HG02588 (cell line): ENCODE results near the gene C6orf52.
"Not testable (repeated sequence)": the region's sequence is repeated elsewhere in the genome, so short reads cannot be mapped to it uniquely, and the experiment has no call there.

ENCODE experiments used
- ATAC-seq: cut with Tn5 transposase; IDR thresholded peaks from one replicate; pipeline ENCODE4 v1.9.1; 2021; ENCODE audit warnings: mild to moderate bottlenecking, moderate library complexity; ENCODE audit not compliant: unreplicated experiment

Gene C6orf52

DNA sequence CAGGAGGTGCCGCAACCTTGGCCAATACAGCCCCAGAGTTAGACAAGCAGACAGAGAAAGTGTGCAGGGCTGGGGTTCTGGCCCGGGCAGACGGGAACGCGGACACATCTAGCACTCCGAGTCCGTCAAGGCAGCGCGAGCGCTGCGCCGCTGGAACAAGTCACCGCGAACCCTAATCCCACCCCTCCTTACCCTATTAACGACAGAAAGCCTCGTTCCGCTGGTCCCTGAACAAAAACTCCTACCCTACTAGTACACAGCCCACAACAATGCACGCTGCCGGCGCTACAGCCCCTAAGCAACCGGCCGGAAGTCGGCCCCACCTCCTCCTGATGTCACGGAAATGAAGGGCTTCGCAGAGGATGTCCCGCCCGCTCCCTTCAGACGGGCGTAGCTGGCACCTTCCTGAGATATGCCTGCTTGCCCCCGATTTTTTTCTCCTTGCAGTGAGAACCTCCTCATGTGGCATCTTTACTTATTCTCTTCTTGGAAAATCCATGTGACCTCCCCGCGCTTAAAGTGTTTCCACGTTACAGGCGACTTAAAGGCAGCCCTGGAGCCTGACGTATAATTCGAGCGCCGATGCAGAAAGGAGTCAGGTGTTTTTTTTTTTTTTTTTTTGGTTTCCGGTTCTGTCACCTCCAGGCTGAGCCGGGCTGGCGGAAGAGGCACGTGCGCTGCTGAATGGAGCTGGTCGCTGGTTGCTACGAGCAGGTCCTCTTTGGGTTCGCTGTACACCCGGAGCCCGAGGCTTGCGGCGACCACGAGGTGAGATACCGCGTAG, at the start of gene C6orf52, which contains the start of gene PAK1IP1:
TSS of gene C6orf52 (minus strand) at position 315 of the 784 bp plus-strand sequence. CDS start 7,066 bp downstream, outside the sequence.
TSS of gene PAK1IP1 (plus strand) at position 671 of the 784 bp plus-strand sequence. CDS start at position 685, 14 bp downstream.
- peak; percentile 99 for ATAC-seq

DNA sequence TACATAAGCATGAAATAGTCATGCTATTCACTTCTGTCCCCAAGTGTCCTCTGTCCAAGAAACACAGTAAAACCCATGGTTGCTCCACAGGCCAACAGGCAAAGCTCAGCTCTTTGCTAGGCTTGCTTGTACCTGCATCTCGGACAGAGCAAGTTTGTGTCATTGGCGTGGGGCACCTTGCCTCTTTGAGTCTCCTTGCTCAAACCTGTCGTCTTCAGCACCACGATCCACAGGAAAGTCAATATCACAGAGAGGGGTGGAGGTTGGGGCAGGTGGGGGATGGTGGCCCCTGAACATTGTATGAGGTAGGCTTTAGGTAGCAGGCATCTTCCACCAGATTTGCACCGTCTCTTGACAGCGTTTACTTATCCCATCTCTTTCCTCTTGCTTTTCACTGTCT, 49.1 kb upstream of the C6orf52 start:
- no peak for ATAC-seq

GRCh38 chr6:10742251-10742650, 47.8 kb upstream of the C6orf52 start:
- ATAC-seq, result no peak

GRCh38 chr6:10741643-10742042, 47.2 kb upstream of the C6orf52 start:
- ATAC-seq, result not testable (repeated sequence)

DNA sequence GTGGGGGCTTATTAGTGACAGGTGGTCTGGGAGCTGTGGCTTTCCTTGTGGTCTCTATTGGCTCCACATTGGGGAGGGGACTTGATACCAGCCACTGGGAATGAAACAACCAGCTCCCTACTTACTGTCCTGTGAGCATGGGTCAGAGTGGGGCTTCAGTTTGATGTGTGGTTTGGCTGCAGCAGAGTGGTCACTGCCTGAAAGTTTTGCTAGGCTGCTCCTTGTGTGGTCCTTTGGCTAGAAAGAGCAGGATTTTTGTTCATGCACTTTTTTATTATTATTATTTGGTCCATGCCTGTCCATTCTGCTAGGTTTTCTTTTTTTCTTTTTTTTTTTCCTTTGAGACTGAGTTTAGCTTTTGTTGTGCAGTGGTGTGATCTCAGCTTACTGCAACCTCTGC, 45.6 kb upstream of the C6orf52 start:
- ATAC-seq, result no peak

DNA sequence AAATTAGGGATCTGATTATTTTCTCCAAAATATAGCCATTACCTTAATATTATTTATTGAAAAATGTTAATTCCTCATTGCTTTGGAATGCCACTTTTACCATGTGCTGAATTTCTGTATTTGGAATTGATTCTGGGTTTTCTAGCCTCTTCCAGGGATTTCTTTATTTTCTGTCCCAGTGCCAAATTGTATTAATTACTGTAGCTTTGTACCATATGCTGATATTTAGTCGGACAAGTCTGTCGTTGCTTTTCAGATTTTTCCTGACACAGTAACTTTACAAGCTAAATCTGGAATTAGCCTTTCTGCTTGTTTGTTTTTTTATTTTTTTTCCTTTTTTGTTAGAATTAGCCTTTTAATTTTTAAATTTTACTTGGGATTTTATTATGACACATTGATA, 42.3 kb upstream of the C6orf52 start:
- ATAC-seq, result no peak

GRCh38 chr6:10733863-10734262, 39.4 kb upstream of the C6orf52 start:
- ATAC-seq, result no peak

DNA sequence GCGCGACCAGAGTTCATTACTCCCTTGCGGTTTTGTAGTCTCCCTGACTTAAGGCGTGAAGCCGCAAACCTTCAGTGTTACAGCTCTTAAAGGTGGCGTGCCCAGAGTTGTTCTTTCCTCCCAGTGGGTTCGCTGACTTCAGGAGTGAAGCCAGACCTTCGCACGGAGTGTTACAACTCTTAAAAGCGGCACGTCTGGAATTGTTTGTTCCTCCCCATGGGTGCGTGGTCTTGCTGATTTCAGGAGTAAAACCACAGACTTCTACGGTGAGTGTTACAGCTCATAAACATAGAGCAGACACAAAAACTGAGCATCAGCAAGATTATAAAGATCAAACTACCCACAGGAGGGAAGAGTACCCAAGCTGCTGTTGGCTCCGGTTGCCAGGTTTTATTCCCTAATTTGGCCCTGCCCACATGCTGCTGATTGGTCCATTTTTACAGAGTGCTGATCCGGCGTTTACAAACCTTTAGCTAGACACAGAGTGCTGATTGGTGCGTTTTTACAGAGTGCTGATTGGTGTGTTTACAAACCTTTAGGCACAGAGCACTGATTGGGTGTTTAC, 38.8 kb upstream of the C6orf52 start:
- no peak for ATAC-seq

- ATAC-seq, result no peak
Measured at GRCh38 chr6:10730254-10730653, 35.8 kb upstream of the C6orf52 start.

DNA sequence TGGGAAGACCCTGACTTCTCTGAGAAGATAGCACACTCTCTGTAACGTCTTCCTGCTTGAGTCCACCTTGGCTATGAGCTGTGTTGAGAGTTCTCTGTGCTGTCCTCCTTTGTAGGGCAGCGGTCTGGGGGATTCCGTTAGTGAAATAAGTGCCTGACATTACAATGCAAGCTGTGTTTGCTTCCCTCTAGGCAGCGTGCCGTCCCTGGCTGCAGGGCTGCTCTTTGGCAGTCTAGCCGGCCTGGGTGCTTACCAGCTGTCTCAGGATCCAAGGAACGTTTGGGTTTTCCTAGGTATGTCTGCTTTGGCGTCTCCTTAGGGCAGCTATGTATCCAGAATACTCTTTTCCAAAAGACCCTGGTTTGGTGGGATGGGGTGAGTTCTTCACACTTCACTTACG, 31.3 kb upstream of the C6orf52 start:
- no peak for ATAC-seq

- ATAC-seq, result no peak
Measured at GRCh38 chr6:10725044-10725443, 30.6 kb upstream of the C6orf52 start.

DNA sequence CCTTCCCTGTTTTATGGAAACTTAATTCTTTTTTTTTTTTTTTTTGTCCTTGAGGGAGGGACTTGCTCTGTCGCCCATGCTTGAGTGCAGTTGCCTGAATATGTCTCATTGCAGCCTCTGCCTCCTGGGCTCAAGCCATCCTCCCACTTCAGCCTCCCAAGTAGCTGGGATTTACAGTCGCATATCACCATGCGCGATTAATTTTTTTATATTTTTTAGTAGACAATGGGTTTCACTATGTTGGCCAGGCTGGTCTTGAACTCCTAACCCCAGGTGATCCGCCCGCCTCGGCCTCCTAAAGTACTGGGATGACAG, 29.1 kb upstream of the C6orf52 start:
- ATAC-seq, result no peak

GRCh38 chr6:10722820-10723566, 28.6 kb upstream of the C6orf52 start, which contains the start of gene TMEM14C:
Gene TMEM14C (plus strand): TSS chr6:10723070. CDS start chr6:10724614, 1,544 bp downstream.
- ATAC-seq, result peak; percentile 94

- ATAC-seq, result no peak
Measured at GRCh38 chr6:10722570-10722819, 28.1 kb upstream of the C6orf52 start.

DNA sequence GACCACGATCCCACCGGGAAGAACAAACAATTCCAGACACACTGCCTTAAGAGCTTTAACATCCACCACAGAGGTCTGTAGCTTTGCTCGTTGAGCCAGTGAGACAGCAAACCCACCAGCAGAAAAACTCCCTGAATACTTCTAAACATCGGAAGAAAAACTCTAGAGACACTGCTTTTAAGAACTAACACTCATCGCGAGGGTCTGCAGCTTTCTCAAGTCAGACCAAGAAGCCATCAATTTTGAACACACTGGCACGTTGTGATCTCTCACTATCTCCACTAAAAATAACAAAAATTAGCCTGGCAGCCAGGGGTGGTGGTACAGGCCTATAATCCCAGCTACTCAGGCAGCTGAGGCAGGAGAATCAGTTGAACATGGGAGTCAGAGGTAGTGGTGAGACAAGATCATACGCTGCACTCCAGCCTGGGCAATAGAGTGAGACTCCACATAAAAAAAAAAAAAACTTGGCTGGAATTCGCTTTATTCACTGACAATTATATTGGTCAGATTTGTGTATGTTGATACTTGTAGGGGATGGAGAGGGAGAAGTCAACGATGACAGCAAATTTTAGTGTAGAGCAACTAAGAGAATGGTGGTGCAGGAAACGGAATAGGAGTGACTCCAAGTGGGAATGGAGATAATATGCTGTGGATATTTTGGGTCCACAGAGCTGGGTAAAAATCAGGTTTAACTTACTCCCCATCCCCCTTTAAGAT, 27.6 kb upstream of the C6orf52 start:
- ATAC-seq, result no peak

GRCh38 chr6:10720960-10721849, 26.8 kb upstream of the C6orf52 start:
- not testable (repeated sequence) for ATAC-seq

DNA sequence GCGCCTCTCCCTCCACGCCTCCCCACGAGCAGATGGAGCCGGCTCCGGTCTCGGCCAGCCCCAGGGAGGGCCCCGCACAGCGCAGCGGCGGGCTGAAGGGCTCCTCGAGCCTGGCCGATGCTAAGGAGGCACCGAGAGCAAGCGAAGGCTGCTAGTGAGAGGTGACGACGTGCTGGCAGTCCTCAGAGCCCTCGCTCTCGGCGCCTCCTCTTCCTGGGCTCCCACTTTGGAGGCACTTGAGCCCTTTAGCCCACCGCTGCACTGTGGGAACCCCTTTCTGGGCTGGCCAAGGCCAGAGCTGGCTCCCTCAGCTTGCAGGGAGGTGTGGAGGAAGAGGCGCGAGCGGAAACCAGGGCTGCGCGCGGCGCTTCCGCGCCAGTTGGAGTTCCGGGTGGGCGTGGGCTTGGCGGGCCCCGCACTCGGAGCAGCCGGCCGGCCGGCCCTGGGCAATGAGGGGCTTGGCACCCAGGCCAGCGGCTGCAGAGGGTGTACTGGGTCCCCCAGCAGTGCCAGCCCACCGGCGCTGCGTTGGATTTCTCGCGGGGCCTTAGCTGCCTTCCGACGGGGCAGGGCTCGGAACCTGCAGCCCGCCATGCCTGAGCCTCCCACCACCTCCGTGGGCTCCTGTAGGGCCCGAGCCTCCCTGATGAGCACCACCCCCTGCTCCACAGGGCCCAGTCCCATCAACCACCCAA, 26.0 kb upstream of the C6orf52 start:
- peak; percentile 26 for ATAC-seq

DNA sequence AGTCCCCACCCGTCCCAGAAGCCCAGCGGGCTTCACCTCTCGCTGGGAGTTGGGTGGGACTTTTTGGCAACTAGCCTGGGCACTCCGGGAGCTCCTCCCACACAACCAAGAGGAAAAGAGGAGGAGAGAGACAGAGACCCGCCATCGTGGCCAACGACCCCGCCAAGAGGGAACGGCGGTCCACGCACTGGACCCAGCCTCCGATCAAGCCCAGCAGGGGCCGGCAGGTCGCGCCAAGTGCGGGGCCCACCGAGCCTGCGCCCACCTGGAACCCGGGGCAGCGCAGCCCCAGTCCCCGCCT, 25.5 kb upstream of the C6orf52 start:
- ATAC-seq, result no peak

GRCh38 chr6:10719296-10719963, 25.0 kb upstream of the C6orf52 start:
- ATAC-seq, result no peak
